ENCODE data around the gene DAB1. TPM values are rescaled to one million over a fixed set of nuclear protein-coding genes. Genes with fewer than 3 reads are reported as not detected.

The DAB1 gene
- total RNA-seq, 4 donors from 2014 or later: 0.48 to 1.1 (median 0.70) TPM

DNA sequence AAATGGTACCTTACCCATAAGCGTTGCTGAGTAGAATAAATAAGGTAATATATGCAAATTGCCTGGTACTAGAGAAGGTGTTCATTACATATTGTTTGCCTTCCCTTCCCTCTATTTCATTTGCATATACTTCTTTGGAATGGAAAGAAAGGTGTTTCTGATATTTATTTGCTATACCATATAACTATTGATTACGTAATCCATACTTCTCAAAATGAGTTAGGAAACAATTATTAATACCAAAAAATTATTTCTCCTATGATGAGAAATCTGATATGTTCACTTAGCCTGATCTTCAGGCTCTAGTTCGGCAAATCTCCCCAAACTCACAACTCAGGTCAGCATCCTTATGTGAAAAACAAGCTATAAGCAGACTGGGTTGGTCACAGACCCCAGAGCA is 119.3 kb downstream of the DAB1 start:
- DNase-seq (ENCODE audit: low spot score) (no peak), ATAC-seq (ENCODE audit: low FRiP score) (no peak)
- TF ChIP-seq, protein P1, sequence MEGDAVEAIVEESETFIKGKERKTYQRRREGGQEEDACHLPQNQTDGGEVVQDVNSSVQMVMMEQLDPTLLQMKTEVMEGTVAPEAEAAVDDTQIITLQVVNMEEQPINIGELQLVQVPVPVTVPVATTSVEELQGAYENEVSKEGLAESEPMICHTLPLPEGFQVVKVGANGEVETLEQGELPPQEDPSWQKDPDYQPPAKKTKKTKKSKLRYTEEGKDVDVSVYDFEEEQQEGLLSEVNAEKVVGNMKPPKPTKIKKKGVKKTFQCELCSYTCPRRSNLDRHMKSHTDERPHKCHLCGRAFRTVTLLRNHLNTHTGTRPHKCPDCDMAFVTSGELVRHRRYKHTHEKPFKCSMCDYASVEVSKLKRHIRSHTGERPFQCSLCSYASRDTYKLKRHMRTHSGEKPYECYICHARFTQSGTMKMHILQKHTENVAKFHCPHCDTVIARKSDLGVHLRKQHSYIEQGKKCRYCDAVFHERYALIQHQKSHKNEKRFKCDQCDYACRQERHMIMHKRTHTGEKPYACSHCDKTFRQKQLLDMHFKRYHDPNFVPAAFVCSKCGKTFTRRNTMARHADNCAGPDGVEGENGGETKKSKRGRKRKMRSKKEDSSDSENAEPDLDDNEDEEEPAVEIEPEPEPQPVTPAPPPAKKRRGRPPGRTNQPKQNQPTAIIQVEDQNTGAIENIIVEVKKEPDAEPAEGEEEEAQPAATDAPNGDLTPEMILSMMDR (IDR thresholded peaks at IDR 0.05): no peak

DNA sequence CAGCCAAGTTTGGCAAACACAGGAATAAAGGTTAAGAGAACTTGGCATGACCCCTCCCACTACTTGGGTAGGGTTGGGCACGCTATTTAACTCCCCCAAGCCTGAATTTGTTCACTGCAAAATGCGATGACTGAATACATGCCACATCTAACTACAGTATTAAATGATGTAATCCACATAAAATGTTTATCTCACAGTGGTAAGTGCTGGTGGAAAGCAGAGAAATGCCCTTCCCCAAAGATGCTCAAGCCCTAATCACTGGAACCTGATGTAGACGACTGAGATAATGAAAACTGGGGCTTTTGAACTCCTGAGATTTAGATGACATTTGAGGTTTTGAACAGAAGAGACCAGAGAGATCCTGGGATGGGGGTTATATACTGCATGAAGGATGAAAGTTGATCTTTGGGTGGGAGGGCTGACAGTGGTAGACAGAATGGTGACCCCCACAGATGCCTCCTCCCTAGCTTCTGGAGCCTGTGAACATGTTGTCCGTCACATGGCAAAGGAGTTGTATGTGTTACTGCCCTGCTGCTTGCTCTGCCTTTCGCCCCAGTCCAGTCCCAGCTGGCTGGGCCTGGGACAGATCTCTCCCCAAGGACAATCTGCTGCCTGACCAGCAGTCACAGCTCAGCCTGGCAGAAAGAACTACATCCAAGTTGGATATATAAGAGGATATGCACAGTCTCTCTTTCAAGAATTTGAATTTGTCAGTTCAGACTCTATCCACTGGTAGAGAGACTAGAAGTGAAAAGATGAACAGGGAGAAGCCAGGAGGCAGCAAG is 120.9 kb downstream of the DAB1 start:
- ATAC-seq (ENCODE audit: low FRiP score): no peak
- no peak for DNase-seq (ENCODE audit: low spot score)
- TF ChIP-seq, protein P1 (IDR thresholded peaks at IDR 0.05): no peak

DNA sequence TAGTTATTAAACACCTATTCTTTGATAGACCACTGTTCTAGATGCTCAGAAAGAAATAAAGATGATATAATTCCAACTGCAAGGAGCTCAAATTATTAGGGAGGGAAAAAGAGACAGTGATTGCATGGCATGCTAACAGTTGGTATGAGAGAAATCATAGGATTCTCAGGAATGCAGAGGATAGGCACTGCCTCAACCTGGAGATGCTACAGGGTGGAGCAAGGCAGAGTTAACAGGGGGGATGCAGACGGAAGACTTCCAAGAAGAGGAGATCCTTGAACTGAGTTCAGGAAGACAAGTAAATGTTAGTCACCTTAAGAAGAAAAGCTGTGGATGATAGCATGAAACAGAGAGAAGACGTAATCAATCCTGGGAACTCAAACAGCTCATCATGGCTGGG is 123.7 kb downstream of the DAB1 start:
- DNase-seq (ENCODE audit: low spot score) (no peak), ATAC-seq (ENCODE audit: low FRiP score) (no peak)
- TF ChIP-seq, protein P1 (IDR thresholded peaks at IDR 0.05): no peak

DNA sequence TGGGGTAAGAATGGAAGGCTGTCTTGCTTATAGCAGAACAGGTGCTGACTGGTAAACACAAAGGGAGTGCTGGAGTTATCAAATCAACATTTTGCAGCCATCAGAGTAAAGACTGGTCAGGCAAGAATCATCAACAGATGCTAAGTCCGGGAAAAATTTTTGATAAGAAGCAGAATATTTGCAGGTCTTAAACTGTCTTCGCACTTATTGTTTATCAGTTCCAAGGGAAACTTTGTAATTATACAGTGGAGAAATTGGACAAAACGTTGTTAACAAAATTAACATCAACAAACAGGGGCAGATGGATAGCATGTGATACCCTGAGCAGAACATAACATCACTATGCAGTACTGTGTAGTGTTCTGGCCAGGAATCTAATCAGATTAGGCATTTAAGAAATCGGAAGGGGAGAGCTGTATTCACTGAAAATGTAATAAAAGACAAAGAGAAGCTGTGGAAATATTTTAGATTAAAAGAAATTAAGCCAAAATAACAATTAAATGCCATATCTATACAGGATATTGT is 127.1 kb downstream of the DAB1 start:
- no peak for ATAC-seq (ENCODE audit: low FRiP score)
- TF ChIP-seq, protein P1 (IDR thresholded peaks at IDR 0.05): no peak
- no peak for DNase-seq (ENCODE audit: low spot score)

DNA sequence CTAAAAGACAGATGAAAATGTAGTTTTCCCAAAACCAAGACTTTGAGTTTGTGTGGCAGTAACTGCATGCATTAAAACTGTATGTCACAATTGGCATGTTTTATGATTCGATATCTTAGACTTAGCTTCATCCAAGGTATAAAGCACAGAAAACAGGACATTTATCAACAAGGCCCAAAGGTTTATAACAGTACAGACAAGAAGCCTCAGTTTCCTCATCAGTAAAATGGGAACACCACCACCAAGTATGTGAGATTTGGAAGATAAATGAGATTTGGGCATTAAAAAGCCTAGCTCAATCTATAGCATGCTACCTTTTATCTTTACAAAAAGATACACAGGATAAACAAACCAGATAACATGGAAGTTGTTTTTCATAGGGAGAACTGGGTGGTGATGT is 128.5 kb downstream of the DAB1 start:
- TF ChIP-seq, protein P1 (IDR thresholded peaks at IDR 0.05): no peak
- DNase-seq (ENCODE audit: low spot score) (no peak), ATAC-seq (ENCODE audit: low FRiP score) (no peak)

DNA sequence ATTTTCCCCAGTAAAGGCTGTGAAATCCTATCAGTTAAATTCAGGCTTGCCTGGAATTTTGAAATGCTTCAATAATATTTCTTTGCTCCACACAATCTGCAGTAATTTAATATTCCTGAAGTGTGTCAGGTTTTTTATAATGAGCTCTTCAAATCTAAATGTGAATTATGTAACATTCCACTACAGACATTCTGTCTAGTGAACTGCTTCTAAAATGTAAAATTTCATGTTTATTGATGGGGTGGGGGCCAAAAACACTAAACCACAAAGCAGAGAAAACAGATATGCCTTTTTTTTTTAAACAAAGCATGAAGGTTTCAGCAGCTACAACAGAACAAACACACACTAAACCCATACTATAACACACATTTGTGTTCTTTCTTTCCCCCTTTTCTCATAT is 129.7 kb downstream of the DAB1 start:
- no peak for ATAC-seq (ENCODE audit: low FRiP score)
- TF ChIP-seq, protein P1 (IDR thresholded peaks at IDR 0.05): no peak
- DNase-seq (ENCODE audit: low spot score): no peak

DNA sequence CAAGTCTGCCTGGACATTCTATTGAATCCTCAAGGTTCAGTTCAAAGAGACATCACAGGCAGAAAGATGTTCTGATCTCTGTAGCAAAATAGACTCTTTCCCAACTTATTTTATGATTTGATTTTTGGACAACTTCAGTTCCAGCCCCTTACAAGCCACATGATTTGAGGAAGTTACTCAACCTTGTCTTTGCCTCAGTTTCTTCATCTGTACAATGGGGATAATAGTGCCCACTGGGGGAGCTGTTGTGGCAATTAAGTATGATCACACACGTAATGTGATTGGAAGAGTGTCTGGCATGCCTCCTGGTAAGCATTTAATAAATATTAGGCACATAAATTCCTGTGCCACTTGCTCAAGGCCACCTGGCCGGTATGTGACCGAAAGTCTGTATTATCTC is 130.6 kb downstream of the DAB1 start:
- DNase-seq (ENCODE audit: low spot score) (no peak), ATAC-seq (ENCODE audit: low FRiP score) (no peak)

More for the DNA sequence above, 130.6 kb downstream of the DAB1 start:
- TF ChIP-seq, protein P1 (IDR thresholded peaks at IDR 0.05): no peak

Measured in omental fat pad (tissue), 4 donors.